Ishikawa (cell line): ENCODE results near the gene ZFYVE9.

Experiments
- CEBPB ChIP-seq: IDR thresholded peaks from 2 replicates; pipeline ENCODE4 v1.6.1; 2012
- CREB1 ChIP-seq: IDR thresholded peaks from 2 replicates; pipeline ENCODE4 v1.6.1; 2012; ENCODE audit warnings: low read depth
- EGR1 ChIP-seq: IDR thresholded peaks from 2 replicates; pipeline ENCODE4 v1.6.1; 2012
- EP300 ChIP-seq: IDR thresholded peaks from 2 replicates; pipeline ENCODE4 v1.6.1; 2012; ENCODE audit warnings: borderline replicate concordance
- FOXM1 ChIP-seq: IDR thresholded peaks from 2 replicates; pipeline ENCODE4 v1.6.1; 2012; ENCODE audit warnings: low read depth, borderline replicate concordance
- MAX ChIP-seq: IDR thresholded peaks from 2 replicates; pipeline ENCODE4 v1.6.1; 2012
- NFIC ChIP-seq: IDR thresholded peaks from 2 replicates; pipeline ENCODE4 v1.6.1; 2012
- RAD21 ChIP-seq: IDR thresholded peaks from 2 replicates; pipeline ENCODE4 v1.6.1; 2012; ENCODE audit warnings: low read depth
- TAF1 ChIP-seq: IDR thresholded peaks from 2 replicates; pipeline ENCODE4 v1.6.1; 2012; ENCODE audit warnings: low read depth, mild to moderate bottlenecking
- TEAD4 ChIP-seq: IDR thresholded peaks from 2 replicates; pipeline ENCODE4 v1.6.1; 2012
- USF1 ChIP-seq: IDR thresholded peaks from 2 replicates; pipeline ENCODE4 v1.6.1; 2012
- YY1 ChIP-seq: IDR thresholded peaks from 2 replicates; pipeline ENCODE4 v1.6.1; 2012; ENCODE audit warnings: low read depth
- ZBTB7A ChIP-seq: IDR thresholded peaks from 2 replicates; pipeline ENCODE4 v1.6.1; 2012; ENCODE audit warnings: low read depth
- TF ChIP-seq, protein P1 (sequence below): IDR thresholded peaks from 2 replicates; pipeline ENCODE4 v1.6.1; 2012; ENCODE audit warnings: low read depth, mild to moderate bottlenecking

- no peak for TF ChIP-seq FOXM1
- no peak for TF ChIP-seq USF1
- TF ChIP-seq EGR1, result no peak
- TF ChIP-seq, protein P1, sequence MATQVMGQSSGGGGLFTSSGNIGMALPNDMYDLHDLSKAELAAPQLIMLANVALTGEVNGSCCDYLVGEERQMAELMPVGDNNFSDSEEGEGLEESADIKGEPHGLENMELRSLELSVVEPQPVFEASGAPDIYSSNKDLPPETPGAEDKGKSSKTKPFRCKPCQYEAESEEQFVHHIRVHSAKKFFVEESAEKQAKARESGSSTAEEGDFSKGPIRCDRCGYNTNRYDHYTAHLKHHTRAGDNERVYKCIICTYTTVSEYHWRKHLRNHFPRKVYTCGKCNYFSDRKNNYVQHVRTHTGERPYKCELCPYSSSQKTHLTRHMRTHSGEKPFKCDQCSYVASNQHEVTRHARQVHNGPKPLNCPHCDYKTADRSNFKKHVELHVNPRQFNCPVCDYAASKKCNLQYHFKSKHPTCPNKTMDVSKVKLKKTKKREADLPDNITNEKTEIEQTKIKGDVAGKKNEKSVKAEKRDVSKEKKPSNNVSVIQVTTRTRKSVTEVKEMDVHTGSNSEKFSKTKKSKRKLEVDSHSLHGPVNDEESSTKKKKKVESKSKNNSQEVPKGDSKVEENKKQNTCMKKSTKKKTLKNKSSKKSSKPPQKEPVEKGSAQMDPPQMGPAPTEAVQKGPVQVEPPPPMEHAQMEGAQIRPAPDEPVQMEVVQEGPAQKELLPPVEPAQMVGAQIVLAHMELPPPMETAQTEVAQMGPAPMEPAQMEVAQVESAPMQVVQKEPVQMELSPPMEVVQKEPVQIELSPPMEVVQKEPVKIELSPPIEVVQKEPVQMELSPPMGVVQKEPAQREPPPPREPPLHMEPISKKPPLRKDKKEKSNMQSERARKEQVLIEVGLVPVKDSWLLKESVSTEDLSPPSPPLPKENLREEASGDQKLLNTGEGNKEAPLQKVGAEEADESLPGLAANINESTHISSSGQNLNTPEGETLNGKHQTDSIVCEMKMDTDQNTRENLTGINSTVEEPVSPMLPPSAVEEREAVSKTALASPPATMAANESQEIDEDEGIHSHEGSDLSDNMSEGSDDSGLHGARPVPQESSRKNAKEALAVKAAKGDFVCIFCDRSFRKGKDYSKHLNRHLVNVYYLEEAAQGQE, result no peak
- no peak for TF ChIP-seq NFIC
- TF ChIP-seq MAX, result no peak
- TF ChIP-seq RAD21, result no peak
- no peak for TF ChIP-seq EP300
- TF ChIP-seq ZBTB7A, result no peak
- TF ChIP-seq YY1, result no peak
- no peak for TF ChIP-seq TEAD4
- TF ChIP-seq CREB1, result no peak
- TF ChIP-seq TAF1, result no peak
- no peak for TF ChIP-seq CEBPB
Observed at GRCh38 chr1:52355847-52356505, 214.1 kb downstream of the ZFYVE9 start.
